Left renal pelvis (tissue), 4 donors: ENCODE data around the gene CYP17A1. TPM values are rescaled to one million over a fixed set of nuclear protein-coding genes. Genes with fewer than 3 reads are reported as not detected.
"Not testable (repeated sequence)": the region's sequence is repeated elsewhere in the genome, so short reads cannot be mapped to it uniquely, and the experiment has no call there.

Source experiments
- DNase-seq, 4 donors: peaks; one replicate each; pipeline ENCODE4 v3.0.0-alpha.2; 2013; ENCODE audit warnings: low read depth in 4 of 4, low spot score in 3 of 4
- polyA plus RNA-seq, 4 donors: library from polyadenylated mRNA; unstranded; fragments of 120-200 nt; gene quantifications; one replicate each; pipeline ENCODE4 v1.2.1, GENCODE V29; 2013; ENCODE audit not compliant: insufficient read length in 4 of 4

Gene CYP17A1
- 1 to 10 TPM in 1 of 4 donors, under 1 TPM in 2, not detected in 1; 0.39 to 2.1 (median 0.63) TPM for polyA plus RNA-seq

- no peak for DNase-seq
Measured at GRCh38 chr10:102837230-102837721, at the start of gene CYP17A1. Gene CYP17A1, minus strand, starts transcription at chr10:102837413. Its CDS starts 52 bp downstream, at chr10:102837361.

GRCh38 chr10:102880256-102880655 lies 43.0 kb upstream of the CYP17A1 start:
- DNase-seq: no peak

- DNase-seq: no peak
Measured at GRCh38 chr10:102878629-102879028, 41.4 kb upstream of the CYP17A1 start.

GRCh38 chr10:102876747-102877153 lies 39.5 kb upstream of the CYP17A1 start:
- no peak for DNase-seq

GRCh38 chr10:102872163-102872562 lies 35.0 kb upstream of the CYP17A1 start:
- no peak for DNase-seq

GRCh38 chr10:102870221-102870620 lies 33.0 kb upstream of the CYP17A1 start:
- DNase-seq: no peak

GRCh38 chr10:102869258-102870198 lies 32.3 kb upstream of the CYP17A1 start, which contains the start of gene AS3MT:
Gene AS3MT, plus strand, starts transcription at chr10:102869470. Its CDS starts 123 bp downstream, at chr10:102869593.
- DNase-seq: no peak

- DNase-seq: no peak
Measured at GRCh38 chr10:102868911-102869257, 31.7 kb upstream of the CYP17A1 start.

GRCh38 chr10:102865620-102866019 lies 28.4 kb upstream of the CYP17A1 start:
- no peak for DNase-seq

- DNase-seq: no peak
Measured at GRCh38 chr10:102863660-102864059, 26.4 kb upstream of the CYP17A1 start.

GRCh38 chr10:102859911-102860310 lies 22.7 kb upstream of the CYP17A1 start:
- no peak for DNase-seq

GRCh38 chr10:102856758-102857424 lies 19.7 kb upstream of the CYP17A1 start:
- no peak for DNase-seq

- not testable (repeated sequence) for DNase-seq
Measured at GRCh38 chr10:102855731-102856436, 18.7 kb upstream of the CYP17A1 start.

- DNase-seq: not testable (repeated sequence)
Measured at GRCh38 chr10:102853237-102853636, 16.0 kb upstream of the CYP17A1 start.

GRCh38 chr10:102850025-102850518 lies 12.9 kb upstream of the CYP17A1 start:
- DNase-seq: no peak

- DNase-seq: no peak
Measured at GRCh38 chr10:102845352-102845902, 8.2 kb upstream of the CYP17A1 start.

GRCh38 chr10:102844190-102844776 lies 7.1 kb upstream of the CYP17A1 start:
- not testable (repeated sequence) for DNase-seq

GRCh38 chr10:102843139-102843538 lies 5.9 kb upstream of the CYP17A1 start:
- DNase-seq: not testable (repeated sequence)

GRCh38 chr10:102841827-102842345 lies 4.7 kb upstream of the CYP17A1 start:
- no peak for DNase-seq
